ENCODE measurements around the gene DRAP1. TPM values are rescaled to one million over a fixed set of nuclear protein-coding genes. Genes with fewer than 3 reads are reported as not detected.
A peak's percentile ranks its signal among the peaks of the same experiment; 100 is the strongest.

Gene DRAP1
- total RNA-seq, 5 donors from 2014 or later (not counting 1 experiment from before 2014, with no cell fraction given) = 56.3 to 122 (median 107) TPM

- peaks cover 41 to 52% (median 43%) of the 10 kb centered on the region in 3 donors for H3K4me1 Mint-ChIP-seq
- H3K27ac ChIP-seq (ENCODE audit: low read length) = peak overlapping the region; percentile 84
- H3K9me3 ChIP-seq = no peaks in the 10 kb centered on the region
- peaks cover 27 to 64% of the 10 kb centered on the region in 2 experiments for H3K4me1 ChIP-seq (ENCODE audit: control insufficient read depth in 1 of 2, extremely low read depth in 1 of 2, insufficient read depth in 2 of 2, low read length in 2 of 2)
- peak overlapping the region; percentile 92 to 99 for H3K4me3 ChIP-seq (ENCODE audit: control insufficient read depth in 1 of 2, extremely low read depth in 1 of 2, low read length in 1 of 2)
- peaks cover 7 to 25% of the 10 kb centered on the region in 2 donors for H3K36me3 ChIP-seq (ENCODE audit: control insufficient read depth in 2 of 2, extremely low read depth in 1 of 2, insufficient read depth in 1 of 2, low read length in 1 of 2)
- H3K9me3 Mint-ChIP-seq = no peaks in the 10 kb centered on the region
- POLR2A ChIA-PET = interaction anchor here in 1 of 2 donors (1.0 kb wide), 1 partner anchor 23 kb away, joined by 3 read pairs; no protein-coding TSS in a partner anchor
- peaks cover 13% of the 10 kb centered on the region for H3K36me3 Mint-ChIP-seq
- ATAC-seq (replicated peaks in 1 of 4) = no peak
- H3K27me3 ChIP-seq (replicated peaks in 1 of 2; ENCODE audit: control insufficient read depth in 2 of 2, extremely low read depth in 1 of 2, insufficient read depth in 2 of 2, low read length in 1 of 2) = no peaks in the 10 kb centered on the region
- peak overlapping the region; percentile 84 to 86 for H3K27ac Mint-ChIP-seq
- 94% methylated on average over 33 of the region's 35 CpGs for WGBS (ENCODE audit: insufficient coverage)
- CTCF ChIA-PET = interaction anchor here in 1 of 2 donors (1.3 kb wide), 1 partner anchor 27 kb away, joined by 6 read pairs; the partner anchor contains the start of gene CCDC85B
- no peaks in the 10 kb centered on the region for H3K27me3 Mint-ChIP-seq
- H3K4me3 Mint-ChIP-seq = peak overlapping the region; percentile 85 to 90 (median 86)
- DNase-seq = no peak
Measured at GRCh38 chr11:65917434-65918210, 1.6 kb upstream of the DRAP1 start.

- Mint-ChIP-seq H3K27ac (peak within 1 kb of the TSS; percentile 86 to 88), H3K36me3 (peaks cover 20% of the 10 kb centered on the region), H3K4me3 (peak within 1 kb of the TSS; percentile 90 to 92 (median 91)), H3K4me1 (peaks cover 41 to 59% (median 50%) of the 10 kb centered on the region in 3 donors), H3K27me3 (no peaks in the 10 kb centered on the region), H3K9me3 (no peaks in the 10 kb centered on the region)
- Histone ChIP-seq H3K27ac (ENCODE audit: low read length) (peak within 1 kb of the TSS; percentile 84), H3K27me3 (replicated peaks in 1 of 2; ENCODE audit: control insufficient read depth in 2 of 2, extremely low read depth in 1 of 2, insufficient read depth in 2 of 2, low read length in 1 of 2) (no peaks in the 10 kb centered on the region), H3K36me3 (ENCODE audit: control insufficient read depth in 2 of 2, extremely low read depth in 1 of 2, insufficient read depth in 1 of 2, low read length in 1 of 2) (peaks cover 7 to 33% of the 10 kb centered on the region in 2 donors), H3K9me3 (no peaks in the 10 kb centered on the region), H3K4me1 (ENCODE audit: control insufficient read depth in 1 of 2, extremely low read depth in 1 of 2, insufficient read depth in 2 of 2, low read length in 2 of 2) (peaks cover 27 to 64% of the 10 kb centered on the region in 2 experiments), H3K4me3 (ENCODE audit: control insufficient read depth in 1 of 2, extremely low read depth in 1 of 2, low read length in 1 of 2) (peak within 1 kb of the TSS; percentile 92 to 99)
- ChIA-PET POLR2A (interaction anchor here in 1 of 2 donors (0.6 to 1.0 kb wide), 2 partner anchors 24 to 197 kb away, joined by 3 read pairs; no protein-coding TSS in a partner anchor), CTCF (interaction anchor here in 1 of 2 donors (1.0 to 1.3 kb wide), 2 partner anchors 28 to 59 kb away, joined by 3 to 6 read pairs; partner anchors contain the start of gene CCDC85B)
- WGBS (ENCODE audit: insufficient coverage) = 4% methylated on average over 77 of the region's 77 CpGs
- DNase-seq = peak in 3 of 35 experiments; percentile 17 to 20 (median 19)
- peak; percentile 13 to 74 (median 71) for ATAC-seq (replicated peaks in 1 of 4)
Measured at GRCh38 chr11:65918211-65919140, 750 bp upstream of the DRAP1 start, which contains the start of gene C11orf68. C11orf68 (minus strand) TSS chr11:65919062; CDS start chr11:65919031, 31 bp downstream.

GRCh38 chr11:65919573-65920371, 546 bp downstream of the DRAP1 start:
- Mint-ChIP-seq H3K27ac (peak overlapping the region; percentile 86 to 88), H3K27me3 (no peaks in the 10 kb centered on the region), H3K4me3 (peak overlapping the region; percentile 90 to 92 (median 91)), H3K9me3 (no peaks in the 10 kb centered on the region), H3K4me1 (peaks cover 37 to 55% (median 47%) of the 10 kb centered on the region in 3 donors), H3K36me3 (peaks cover 21% of the 10 kb centered on the region)
- Histone ChIP-seq H3K27ac (ENCODE audit: low read length) (peak overlapping the region; percentile 62), H3K27me3 (replicated peaks in 1 of 2; ENCODE audit: control insufficient read depth in 2 of 2, extremely low read depth in 1 of 2, insufficient read depth in 2 of 2, low read length in 1 of 2) (no peaks in the 10 kb centered on the region), H3K4me3 (ENCODE audit: control insufficient read depth in 1 of 2, extremely low read depth in 1 of 2, low read length in 1 of 2) (peak overlapping the region; percentile 67 to 91), H3K9me3 (no peaks in the 10 kb centered on the region), H3K4me1 (ENCODE audit: control insufficient read depth in 1 of 2, extremely low read depth in 1 of 2, insufficient read depth in 2 of 2, low read length in 2 of 2) (peaks cover 27 to 67% of the 10 kb centered on the region in 2 experiments), H3K36me3 (ENCODE audit: control insufficient read depth in 2 of 2, extremely low read depth in 1 of 2, insufficient read depth in 1 of 2, low read length in 1 of 2) (peaks cover 7 to 38% of the 10 kb centered on the region in 2 donors)
- peak; percentile 46 to 56 (median 50) for ATAC-seq (replicated peaks in 1 of 4)
- under 1% methylated on average over 43 of the region's 60 CpGs for WGBS (ENCODE audit: insufficient coverage)
- POLR2A ChIA-PET = interaction anchor here in 1 of 2 donors (0.6 kb wide), 1 partner anchor 15 kb away, joined by 4 read pairs; no protein-coding TSS in a partner anchor
- peak in 30 of 35 experiments; percentile 16 to 73 (median 46) for DNase-seq
- CTCF ChIA-PET = interaction anchor here in 1 of 2 donors (0.6 to 1.3 kb wide), 2 partner anchors 31 to 34 kb away, joined by 3 read pairs; no protein-coding TSS in a partner anchor

- Histone ChIP-seq H3K27ac (ENCODE audit: low read length) (peak overlapping the region; percentile 62), H3K9me3 (no peaks in the 10 kb centered on the region), H3K27me3 (replicated peaks in 1 of 2; ENCODE audit: control insufficient read depth in 2 of 2, extremely low read depth in 1 of 2, insufficient read depth in 2 of 2, low read length in 1 of 2) (no peaks in the 10 kb centered on the region), H3K4me3 (ENCODE audit: control insufficient read depth in 1 of 2, extremely low read depth in 1 of 2, low read length in 1 of 2) (peak overlapping the region; percentile 65 to 91), H3K36me3 (ENCODE audit: control insufficient read depth in 2 of 2, extremely low read depth in 1 of 2, insufficient read depth in 1 of 2, low read length in 1 of 2) (peaks cover 7 to 41% of the 10 kb centered on the region in 2 donors), H3K4me1 (ENCODE audit: control insufficient read depth in 1 of 2, extremely low read depth in 1 of 2, insufficient read depth in 2 of 2, low read length in 2 of 2) (peaks cover 27 to 62% of the 10 kb centered on the region in 2 experiments)
- WGBS (ENCODE audit: insufficient coverage) = 74% methylated on average over 15 of the region's 15 CpGs
- POLR2A ChIA-PET = no interaction called here
- Mint-ChIP-seq H3K27me3 (no peaks in the 10 kb centered on the region), H3K4me3 (peak overlapping the region; percentile 90 to 92 (median 91)), H3K36me3 (peaks cover 21% of the 10 kb centered on the region), H3K4me1 (peaks cover 30 to 49% (median 41%) of the 10 kb centered on the region in 3 donors), H3K9me3 (no peaks in the 10 kb centered on the region), H3K27ac (peak overlapping the region; percentile 86 to 88)
- ATAC-seq (replicated peaks in 1 of 4) (no peak), DNase-seq (no peak)
- CTCF ChIA-PET = interaction anchor here (0.6 to 1.3 kb wide), 2 partner anchors 31 to 1142 kb away, joined by 3 read pairs; no protein-coding TSS in a partner anchor
Measured at GRCh38 chr11:65920372-65920802, 1.2 kb downstream of the DRAP1 start.

GRCh38 chr11:65921033-65921555, 1.9 kb downstream of the DRAP1 start:
- Histone ChIP-seq H3K27me3 (replicated peaks in 1 of 2; ENCODE audit: control insufficient read depth in 2 of 2, extremely low read depth in 1 of 2, insufficient read depth in 2 of 2, low read length in 1 of 2) (no peaks in the 10 kb centered on the region), H3K4me1 (ENCODE audit: control insufficient read depth in 1 of 2, extremely low read depth in 1 of 2, insufficient read depth in 2 of 2, low read length in 2 of 2) (peaks cover 27 to 55% of the 10 kb centered on the region in 2 experiments), H3K36me3 (ENCODE audit: control insufficient read depth in 2 of 2, extremely low read depth in 1 of 2, insufficient read depth in 1 of 2, low read length in 1 of 2) (peaks cover 7 to 39% of the 10 kb centered on the region in 2 donors), H3K4me3 (ENCODE audit: control insufficient read depth in 1 of 2, extremely low read depth in 1 of 2, low read length in 1 of 2) (peak overlapping the region in 1 of 2 donors; percentile 91), H3K27ac (ENCODE audit: low read length) (no peak overlapping the region), H3K9me3 (no peaks in the 10 kb centered on the region)
- 90% methylated on average over 2 of the region's 12 CpGs for WGBS (ENCODE audit: insufficient coverage)
- Mint-ChIP-seq H3K27me3 (no peaks in the 10 kb centered on the region), H3K9me3 (no peaks in the 10 kb centered on the region), H3K4me1 (peaks cover 30 to 48% (median 41%) of the 10 kb centered on the region in 3 donors), H3K36me3 (peaks cover 23% of the 10 kb centered on the region), H3K27ac (no peak overlapping the region), H3K4me3 (peak overlapping the region; percentile 90 to 92 (median 91))
- ATAC-seq (replicated peaks in 1 of 4) = no peak
- ChIA-PET CTCF (interaction anchor here (0.6 to 1.3 kb wide), 3 partner anchors 32 to 1142 kb away, joined by 3 to 5 read pairs (median 3); no protein-coding TSS in a partner anchor), POLR2A (interaction anchor here (0.6 kb wide), 2 partner anchors 11 to 1198 kb away, joined by 3 read pairs; partner anchors contain the start of gene KDM2A (in 1 of the 2))
- DNase-seq = no peak

Data from T-cell (primary cell).